ENCODE data around the gene HSD3B7.

The HSD3B7 gene

DNA sequence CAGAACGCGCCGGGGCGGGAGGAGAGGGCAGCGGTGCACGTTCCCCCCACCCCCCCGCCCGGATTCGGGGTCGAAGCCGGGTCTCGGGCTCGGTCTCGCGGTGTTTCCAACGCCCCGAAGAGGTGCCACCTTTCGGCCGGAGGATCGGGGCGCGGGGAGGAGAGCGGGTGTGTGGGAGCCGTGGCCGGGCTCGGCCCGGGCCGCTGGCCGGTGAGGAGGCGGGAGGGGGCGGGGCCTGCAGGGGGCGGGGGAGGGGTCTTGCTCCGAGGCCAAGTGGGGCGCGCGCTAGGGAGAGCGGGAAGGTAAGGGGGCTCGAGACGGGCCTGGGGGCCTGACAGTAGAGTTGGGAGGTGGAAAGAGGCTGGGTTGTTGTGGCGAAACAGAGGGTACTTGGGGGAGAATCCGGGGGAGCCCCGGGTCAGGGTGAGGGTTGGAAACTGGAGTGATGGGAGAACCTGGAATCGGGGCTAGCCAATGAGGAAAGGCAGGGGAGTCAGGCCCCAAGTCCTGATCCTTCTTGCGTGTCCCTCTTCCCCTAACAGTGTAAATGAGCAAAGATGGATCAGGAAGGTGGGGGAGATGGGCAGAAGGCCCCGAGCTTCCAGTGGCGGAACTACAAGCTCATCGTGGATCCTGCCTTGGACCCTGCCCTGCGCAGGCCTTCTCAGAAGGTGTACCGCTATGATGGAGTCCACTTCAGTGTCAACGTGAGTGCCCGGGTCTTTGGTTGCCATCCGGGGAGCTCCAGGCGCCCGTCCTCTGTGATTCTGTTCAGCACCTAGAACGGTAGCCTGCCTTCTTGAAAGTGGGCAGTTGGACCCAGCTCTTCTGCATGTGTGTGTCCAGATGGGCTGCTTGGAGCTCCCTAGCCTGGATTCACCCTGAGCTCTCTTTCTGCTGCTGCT lies 26.6 kb upstream of the HSD3B7 start:
- TF ChIP-seq SIN3A (IDR thresholded peaks at IDR 0.05; ENCODE audit: borderline replicate concordance, insufficient read depth, low read length) (no peak), FOXP2 (optimal IDR thresholded peaks at IDR 0.05; ENCODE audit: borderline replicate concordance, extremely low read depth, extremely low read length, insufficient read depth) (no peak), POLR2AphosphoS5 (IDR thresholded peaks at IDR 0.05; ENCODE audit: low read depth, low read length) (no peak), TAF1 (IDR thresholded peaks at IDR 0.05; ENCODE audit: borderline replicate concordance, insufficient read depth, low read length) (no peak)
- TF ChIP-seq, protein P1, sequence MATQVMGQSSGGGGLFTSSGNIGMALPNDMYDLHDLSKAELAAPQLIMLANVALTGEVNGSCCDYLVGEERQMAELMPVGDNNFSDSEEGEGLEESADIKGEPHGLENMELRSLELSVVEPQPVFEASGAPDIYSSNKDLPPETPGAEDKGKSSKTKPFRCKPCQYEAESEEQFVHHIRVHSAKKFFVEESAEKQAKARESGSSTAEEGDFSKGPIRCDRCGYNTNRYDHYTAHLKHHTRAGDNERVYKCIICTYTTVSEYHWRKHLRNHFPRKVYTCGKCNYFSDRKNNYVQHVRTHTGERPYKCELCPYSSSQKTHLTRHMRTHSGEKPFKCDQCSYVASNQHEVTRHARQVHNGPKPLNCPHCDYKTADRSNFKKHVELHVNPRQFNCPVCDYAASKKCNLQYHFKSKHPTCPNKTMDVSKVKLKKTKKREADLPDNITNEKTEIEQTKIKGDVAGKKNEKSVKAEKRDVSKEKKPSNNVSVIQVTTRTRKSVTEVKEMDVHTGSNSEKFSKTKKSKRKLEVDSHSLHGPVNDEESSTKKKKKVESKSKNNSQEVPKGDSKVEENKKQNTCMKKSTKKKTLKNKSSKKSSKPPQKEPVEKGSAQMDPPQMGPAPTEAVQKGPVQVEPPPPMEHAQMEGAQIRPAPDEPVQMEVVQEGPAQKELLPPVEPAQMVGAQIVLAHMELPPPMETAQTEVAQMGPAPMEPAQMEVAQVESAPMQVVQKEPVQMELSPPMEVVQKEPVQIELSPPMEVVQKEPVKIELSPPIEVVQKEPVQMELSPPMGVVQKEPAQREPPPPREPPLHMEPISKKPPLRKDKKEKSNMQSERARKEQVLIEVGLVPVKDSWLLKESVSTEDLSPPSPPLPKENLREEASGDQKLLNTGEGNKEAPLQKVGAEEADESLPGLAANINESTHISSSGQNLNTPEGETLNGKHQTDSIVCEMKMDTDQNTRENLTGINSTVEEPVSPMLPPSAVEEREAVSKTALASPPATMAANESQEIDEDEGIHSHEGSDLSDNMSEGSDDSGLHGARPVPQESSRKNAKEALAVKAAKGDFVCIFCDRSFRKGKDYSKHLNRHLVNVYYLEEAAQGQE (IDR thresholded peaks at IDR 0.05; ENCODE audit: insufficient read depth in 1 of 2, low read depth in 2 of 2, low read length in 2 of 2), result no peak

DNA sequence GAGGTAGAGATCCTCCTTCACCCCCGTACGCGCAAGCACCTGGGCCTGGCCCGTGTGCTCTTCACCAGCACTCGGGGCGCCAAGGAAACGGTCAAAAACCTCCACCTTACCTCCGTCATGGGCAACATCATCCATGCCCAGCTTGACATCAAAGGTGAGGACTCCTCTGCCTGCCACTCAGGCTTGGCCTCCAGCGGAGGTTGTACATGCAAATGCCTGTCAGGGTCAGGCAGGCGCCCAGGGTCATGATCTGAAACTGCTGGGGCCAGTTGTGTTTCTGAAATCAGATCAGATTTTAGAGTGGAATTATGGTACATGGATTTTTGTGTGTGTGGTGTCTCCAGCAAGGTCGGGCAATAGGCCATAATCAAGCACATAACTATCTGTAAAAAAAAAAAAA lies 23.6 kb upstream of the HSD3B7 start:
- TF ChIP-seq, protein P1 (IDR thresholded peaks at IDR 0.05; ENCODE audit: insufficient read depth in 1 of 2, low read depth in 2 of 2, low read length in 2 of 2), result no peak

DNA sequence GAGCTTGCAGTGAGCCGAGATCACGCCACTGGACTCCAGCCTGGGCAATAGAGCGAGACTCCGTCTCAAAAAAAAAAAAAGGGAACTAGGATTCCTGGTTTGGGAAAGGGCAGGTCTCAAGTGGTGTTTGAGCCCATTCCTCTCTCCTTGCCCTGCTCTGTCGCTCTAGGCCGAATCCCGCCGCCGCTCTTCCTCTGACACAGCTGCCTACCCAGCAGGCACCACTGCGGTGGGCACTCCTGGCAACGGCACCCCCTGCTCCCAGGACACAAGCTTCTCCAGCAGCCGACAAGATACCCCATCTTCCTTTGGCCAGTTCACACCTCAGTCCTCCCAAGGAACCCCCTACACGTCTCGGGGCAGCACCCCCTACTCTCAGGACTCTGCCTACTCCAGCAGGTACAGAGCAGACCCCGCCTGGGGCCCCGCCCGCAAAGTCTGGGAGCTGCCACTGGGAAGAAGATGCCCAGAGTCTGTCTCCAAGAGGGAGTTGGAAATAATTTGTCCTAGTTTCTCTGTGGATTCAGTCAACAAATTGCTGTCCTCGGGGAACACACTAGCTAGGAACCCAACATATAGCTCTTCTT lies 21.0 kb upstream of the HSD3B7 start:
- TF ChIP-seq FOXP2 (optimal IDR thresholded peaks at IDR 0.05; ENCODE audit: borderline replicate concordance, extremely low read depth, extremely low read length, insufficient read depth) (no peak), SIN3A (IDR thresholded peaks at IDR 0.05; ENCODE audit: borderline replicate concordance, insufficient read depth, low read length) (no peak), POLR2AphosphoS5 (IDR thresholded peaks at IDR 0.05; ENCODE audit: low read depth, low read length) (no peak), TAF1 (IDR thresholded peaks at IDR 0.05; ENCODE audit: borderline replicate concordance, insufficient read depth, low read length) (no peak)
- TF ChIP-seq, protein P1 (IDR thresholded peaks at IDR 0.05; ENCODE audit: insufficient read depth in 1 of 2, low read depth in 2 of 2, low read length in 2 of 2), result no peak

DNA sequence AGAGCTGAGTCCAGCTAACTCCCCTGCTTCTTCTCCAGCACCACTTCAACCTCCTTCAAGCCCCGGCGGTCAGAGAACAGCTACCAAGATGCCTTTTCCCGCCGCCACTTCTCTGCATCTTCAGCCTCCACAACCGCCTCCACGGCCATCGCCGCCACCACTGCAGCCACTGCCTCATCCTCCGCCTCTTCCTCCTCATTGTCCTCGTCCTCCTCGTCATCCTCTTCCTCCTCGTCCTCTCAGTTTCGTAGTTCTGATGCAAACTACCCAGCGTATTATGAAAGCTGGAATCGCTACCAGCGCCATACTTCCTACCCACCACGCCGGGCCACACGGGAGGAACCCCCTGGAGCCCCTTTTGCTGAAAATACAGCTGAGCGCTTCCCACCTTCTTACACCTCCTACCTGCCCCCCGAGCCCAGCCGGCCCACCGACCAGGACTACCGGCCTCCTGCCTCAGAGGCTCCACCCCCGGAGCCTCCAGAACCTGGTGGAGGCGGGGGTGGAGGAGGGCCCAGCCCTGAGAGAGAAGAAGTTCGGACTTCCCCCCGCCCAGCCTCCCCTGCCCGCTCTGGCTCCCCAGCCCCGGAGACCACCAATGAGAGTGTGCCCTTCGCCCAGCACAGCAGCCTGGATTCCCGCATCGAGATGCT lies 20.3 kb upstream of the HSD3B7 start:
- TF ChIP-seq TAF1 (IDR thresholded peaks at IDR 0.05; ENCODE audit: borderline replicate concordance, insufficient read depth, low read length), result no peak
- TF ChIP-seq, protein P1 (IDR thresholded peaks at IDR 0.05; ENCODE audit: insufficient read depth in 1 of 2, low read depth in 2 of 2, low read length in 2 of 2), result no peak
- no peak for TF ChIP-seq POLR2AphosphoS5 (IDR thresholded peaks at IDR 0.05; ENCODE audit: low read depth, low read length)
- no peak for TF ChIP-seq FOXP2 (optimal IDR thresholded peaks at IDR 0.05; ENCODE audit: borderline replicate concordance, extremely low read depth, extremely low read length, insufficient read depth)
- TF ChIP-seq SIN3A (IDR thresholded peaks at IDR 0.05; ENCODE audit: borderline replicate concordance, insufficient read depth, low read length), result no peak

All from PFSK-1 (cell line).